Liver (tissue), 9 donors: ENCODE results near the gene FARS2. TPM values are rescaled to one million over a fixed set of nuclear protein-coding genes. Genes with fewer than 3 reads are reported as not detected.

Source experiments
- DNase-seq: peaks from one replicate; pipeline ENCODE4 v3.0.0-alpha.2; 2017; ENCODE audit warnings: low spot score
- H3K27ac ChIP-seq, 2 donors: one replicate each; pipeline ENCODE4 v1.7.0; 2013; ENCODE audit warnings: inconsistent platforms in 2 of 2, low read length in 2 of 2, control low read depth in 1 of 2, low read depth in 1 of 2, mild to moderate bottlenecking in 1 of 2
- H3K27me3 ChIP-seq, 4 donors: one replicate each; pipeline versions ENCODE4 v1.6.1 to v1.7.0; 2013; ENCODE audit warnings: low read length in 3 of 4, inconsistent platforms in 1 of 4, mild to moderate bottlenecking in 1 of 4, moderate library complexity in 1 of 4; ENCODE audit not compliant: control insufficient read depth in 4 of 4, insufficient read depth in 4 of 4
- H3K36me3 ChIP-seq, 4 donors: one replicate each; pipeline versions ENCODE4 v1.6.1 to v1.7.0; 2013; ENCODE audit warnings: low read length in 3 of 4, mild to moderate bottlenecking in 3 of 4, low read depth in 1 of 4, moderate library complexity in 1 of 4; ENCODE audit not compliant: control insufficient read depth in 4 of 4, insufficient read depth in 3 of 4
- H3K4me1 ChIP-seq, 4 donors: one replicate each; pipeline versions ENCODE4 v1.6.1 to v1.7.0; 2013; ENCODE audit warnings: low read length in 3 of 4, mild to moderate bottlenecking in 3 of 4, moderate library complexity in 1 of 4; ENCODE audit not compliant: control insufficient read depth in 4 of 4, insufficient read depth in 4 of 4
- H3K4me3 ChIP-seq, 3 donors: one replicate each; pipeline versions ENCODE4 v1.6.1 to v1.7.0; 2013; ENCODE audit warnings: low read length in 3 of 3, control low read depth in 1 of 3, low read depth in 1 of 3, mild to moderate bottlenecking in 1 of 3
- H3K9ac ChIP-seq, 2 donors: one replicate each; pipeline ENCODE4 v1.7.0; 2013; ENCODE audit warnings: low read length in 2 of 2, mild to moderate bottlenecking in 2 of 2, moderate library complexity in 2 of 2, control low read depth in 1 of 2, low read depth in 1 of 2
- H3K9me3 ChIP-seq, 4 donors: one replicate each; pipeline versions ENCODE4 v1.6.1 to v1.7.0; 2013; ENCODE audit warnings: low read length in 3 of 4; ENCODE audit not compliant: control insufficient read depth in 4 of 4
- ATF3 ChIP-seq: IDR thresholded peaks from 2 replicates; pipeline ENCODE4 v1.6.1; 2016; ENCODE audit warnings: antibody characterized with exemption
- CTCF ChIP-seq: fragments of 150-350 bp; IDR thresholded peaks from 2 replicates; pipeline ENCODE4 v1.5.1; 2017; ENCODE audit warnings: improper control_type of control experiment, low read depth, low read length; ENCODE audit not compliant: missing input control
- EGR1 ChIP-seq, 2 donors: IDR thresholded peaks; 2 replicates each; pipeline ENCODE4 v1.6.1; 2016 to 2018; ENCODE audit warnings: antibody characterized with exemption in 2 of 2, low read depth in 2 of 2
- FOXA1 ChIP-seq: IDR thresholded peaks from 2 replicates; pipeline ENCODE4 v1.6.1; 2016; ENCODE audit warnings: antibody characterized with exemption
- FOXA2 ChIP-seq: IDR thresholded peaks from 2 replicates; pipeline ENCODE4 v1.6.1; 2016; ENCODE audit warnings: antibody characterized with exemption
- GABPA ChIP-seq, 2 donors: IDR thresholded peaks in 1 of 2; conservative IDR thresholded peaks in 1 of 2; 2 replicates each; pipeline ENCODE4 v1.6.1; 2016; ENCODE audit warnings: antibody characterized with exemption in 2 of 2, mild to moderate bottlenecking in 1 of 2, moderate library complexity in 1 of 2
- HNF4A ChIP-seq, 2 donors: conservative IDR thresholded peaks; 2 replicates each; pipeline ENCODE4 v1.6.1; 2016; ENCODE audit warnings: antibody characterized with exemption in 2 of 2, mild to moderate bottlenecking in 2 of 2
- HNF4G ChIP-seq: IDR thresholded peaks from 2 replicates; pipeline ENCODE4 v1.6.1; 2016; ENCODE audit warnings: antibody characterized with exemption
- JUND ChIP-seq, 2 donors: IDR thresholded peaks; 2 replicates each; pipeline ENCODE4 v1.6.1; 2016; ENCODE audit warnings: antibody characterized with exemption in 2 of 2
- NR2F2 ChIP-seq: IDR thresholded peaks from 2 replicates; pipeline ENCODE4 v1.6.1; 2016; ENCODE audit warnings: antibody characterized with exemption
- RAD21 ChIP-seq, 2 donors: IDR thresholded peaks; 2 replicates each; pipeline ENCODE4 v1.6.1; 2016; ENCODE audit warnings: antibody characterized with exemption in 2 of 2, mild to moderate bottlenecking in 2 of 2
- REST ChIP-seq: IDR thresholded peaks from 2 replicates; pipeline ENCODE4 v1.6.1; 2016; ENCODE audit warnings: antibody characterized with exemption, mild to moderate bottlenecking
- RXRA ChIP-seq, 2 donors: IDR thresholded peaks; 2 replicates each; pipeline ENCODE4 v1.6.1; 2017 to 2018; ENCODE audit warnings: antibody characterized with exemption in 2 of 2, mild to moderate bottlenecking in 1 of 2
- SP1 ChIP-seq: IDR thresholded peaks from 2 replicates; pipeline ENCODE4 v1.6.1; 2018; ENCODE audit warnings: antibody characterized with exemption, mild to moderate bottlenecking
- TAF1 ChIP-seq: conservative IDR thresholded peaks from 2 replicates; pipeline ENCODE4 v1.6.1; 2016; ENCODE audit warnings: antibody characterized with exemption, mild to moderate bottlenecking
- YY1 ChIP-seq: IDR thresholded peaks from 2 replicates; pipeline ENCODE4 v1.6.1; 2016; ENCODE audit warnings: antibody characterized with exemption, mild to moderate bottlenecking
- ZBTB33 ChIP-seq: IDR thresholded peaks from 2 replicates; pipeline ENCODE4 v1.6.1; 2016; ENCODE audit warnings: antibody characterized with exemption
- WGBS: extraction: QIAGEN DNeasy Blood & Tissue Kit; methylation state at CpG from one replicate; pipeline ENCODE4 v1.1.7; 2013; 5-methylcytosine and 5-hydroxymethylcytosine counted together
- polyA plus RNA-seq, 2 donors: library from polyadenylated mRNA; stranded (reverse) in 1 of 2; unstranded in 1 of 2; fragments of 200-250 nt in 1 of 2; fragments of >200 nt in 1 of 2; fragmentation: Nextera tagmentation in 1 of 2; extraction: Ambion mirVana in 1 of 2; gene quantifications; one replicate each; pipeline versions ENCODE4 v1.2.1 to v1.2.3, GENCODE V29; 2013 to 2015
- total RNA-seq, 2 donors: library from RNA; depleted of rRNA; stranded (reverse); fragments of >200 nt; gene quantifications; one replicate each; pipeline ENCODE4 v1.2.3, GENCODE V29; 2014
- TF ChIP-seq, protein P1 (sequence below): IDR thresholded peaks from 2 replicates; pipeline ENCODE4 v1.6.1; 2016; ENCODE audit warnings: antibody characterized with exemption
- donor health status: healthy.
- donor health status: healthy.
- donor health status: healthy.
- donor health status: healthy.
- donor health status: healthy.

Gene FARS2
- total and polyA plus RNA-seq, 4 donors: 7.8 to 25.9 (median 11.2) TPM

DNA sequence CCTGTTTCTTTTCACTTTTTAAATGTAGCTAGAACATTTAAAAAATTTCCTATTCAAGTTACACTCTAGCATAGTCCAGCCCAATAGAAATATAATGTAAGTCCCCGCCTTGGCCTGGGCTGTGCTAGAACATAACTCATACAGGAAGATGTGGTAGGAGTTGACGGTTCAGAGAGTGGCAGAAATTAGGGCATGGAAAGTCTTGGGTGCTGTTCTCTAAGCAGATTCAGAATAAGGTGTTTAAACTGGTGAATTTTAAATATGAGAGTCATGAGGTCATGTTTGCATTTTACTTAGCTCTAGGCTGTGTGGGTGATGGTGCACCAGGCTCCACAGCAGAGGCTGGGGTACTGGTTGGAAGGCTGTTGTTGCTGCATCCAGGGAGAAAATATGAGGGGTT, 256.5 kb downstream of the FARS2 start (continued):
- no peak for TF ChIP-seq HNF4A (conservative IDR thresholded peaks at IDR 0.05)
- no peak for TF ChIP-seq EGR1 (IDR thresholded peaks at IDR 0.05; ENCODE audit: low read depth in 2 of 2)
- no peak for TF ChIP-seq FOXA1
- no peak for TF ChIP-seq TAF1

DNA sequence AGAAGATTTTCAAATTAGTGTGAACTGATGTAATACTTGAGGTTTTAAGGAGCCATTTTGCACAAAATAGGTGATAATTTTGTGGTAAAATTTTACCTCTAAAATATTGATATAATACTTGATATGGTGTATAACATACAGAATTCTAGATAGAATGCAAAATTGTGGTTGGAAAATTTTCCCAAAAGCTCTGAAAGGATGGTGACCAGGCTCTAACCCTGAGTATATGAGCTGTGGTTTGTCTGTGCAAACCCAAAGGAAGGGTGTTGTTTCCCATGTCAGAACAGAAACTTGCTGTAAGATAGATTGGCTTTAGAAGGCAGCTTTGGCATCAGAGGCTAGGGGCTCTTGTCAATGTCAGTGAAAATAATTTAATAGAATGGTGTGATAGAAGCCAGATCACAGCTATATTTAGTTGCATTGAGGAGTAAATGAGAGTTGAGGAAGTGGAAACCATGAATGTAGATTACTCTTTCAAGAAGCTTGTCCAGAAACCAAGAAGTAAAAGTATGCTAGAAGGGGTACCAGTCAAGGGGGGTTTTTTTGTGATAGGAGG, 257.7 kb downstream of the FARS2 start:
- no peaks in the 10 kb centered on the region for H3K27me3 ChIP-seq
- no peak overlapping the region for H3K9ac ChIP-seq
- peaks cover 0 to 2% (median 0%) of the 10 kb centered on the region in 4 donors for H3K36me3 ChIP-seq
- no peak for DNase-seq
- H3K27ac ChIP-seq: no peak overlapping the region
- no peaks in the 10 kb centered on the region for H3K4me1 ChIP-seq
- H3K4me3 ChIP-seq: no peak overlapping the region
- no peaks in the 10 kb centered on the region for H3K9me3 ChIP-seq
- TF ChIP-seq TAF1: no peak

- Histone ChIP-seq H3K27me3 (no peaks in the 10 kb centered on the region), H3K27ac (no peak overlapping the region), H3K36me3 (peaks cover 0 to 2% (median 0%) of the 10 kb centered on the region in 4 donors), H3K9ac (no peak overlapping the region), H3K9me3 (no peaks in the 10 kb centered on the region), H3K4me1 (no peaks in the 10 kb centered on the region), H3K4me3 (no peak overlapping the region)
- DNase-seq: no peak
- no peak for TF ChIP-seq YY1
- no peak for TF ChIP-seq REST
- TF ChIP-seq FOXA2: no peak
- no peak for TF ChIP-seq SP1
- TF ChIP-seq TAF1: no peak
- TF ChIP-seq ZBTB33: no peak
- TF ChIP-seq, protein P1, sequence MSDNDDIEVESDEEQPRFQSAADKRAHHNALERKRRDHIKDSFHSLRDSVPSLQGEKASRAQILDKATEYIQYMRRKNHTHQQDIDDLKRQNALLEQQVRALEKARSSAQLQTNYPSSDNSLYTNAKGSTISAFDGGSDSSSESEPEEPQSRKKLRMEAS: no peak
- TF ChIP-seq RXRA (IDR thresholded peaks at IDR 0.05): no peak
- no peak for TF ChIP-seq EGR1 (IDR thresholded peaks at IDR 0.05; ENCODE audit: low read depth in 2 of 2)
- TF ChIP-seq NR2F2: no peak
- no peak for TF ChIP-seq FOXA1
- TF ChIP-seq GABPA (IDR thresholded peaks at IDR 0.05 in 1 of 2, conservative IDR thresholded peaks at IDR 0.05 in 1 of 2): no peak
- no peak for TF ChIP-seq CTCF
- TF ChIP-seq HNF4A (conservative IDR thresholded peaks at IDR 0.05): no peak
- no peak for TF ChIP-seq HNF4G
- TF ChIP-seq ATF3: no peak
- TF ChIP-seq JUND (IDR thresholded peaks at IDR 0.05): no peak
- no peak for TF ChIP-seq RAD21 (IDR thresholded peaks at IDR 0.05)
- WGBS: 90% methylated on average over 2 of the region's 2 CpGs
Measured at GRCh38 chr6:5520796-5521195, 259.5 kb downstream of the FARS2 start.
